Stomach (tissue), 9 donors: ENCODE measurements around the gene UTP20. TPM values are rescaled to one million over a fixed set of nuclear protein-coding genes. Genes with fewer than 3 reads are reported as not detected.

ENCODE experiments used
- DNase-seq, 2 donors: peaks; one replicate each; pipeline versions ENCODE4 v3.0.0 to v3.0.0-alpha.2; 2013 to 2019
- H3K27ac ChIP-seq, 5 donors: fragments of 200-600 bp in 4 of 5; sonication (generic) in 4 of 5; one replicate each; pipeline ENCODE4 v1.5.1; 2013 to 2019; ENCODE audit warnings: mild to moderate bottlenecking in 1 of 5, moderate library complexity in 1 of 5
- H3K27me3 ChIP-seq, 3 donors: fragments of 200-600 bp; sonication (generic); one replicate each; pipeline ENCODE4 v1.5.1; 2017 to 2019; ENCODE audit warnings: mixed run types in 1 of 3
- H3K36me3 ChIP-seq, 4 donors: fragments of 200-600 bp; sonication (generic); 1 replicate in 3 of 4; 2 replicates in 1 of 4; pipeline ENCODE4 v1.5.1; 2016 to 2019
- H3K4me1 ChIP-seq, 4 donors: fragments of 200-600 bp; sonication (generic); one replicate each; pipeline ENCODE4 v1.5.1; 2016 to 2019
- H3K4me3 ChIP-seq, 4 donors: fragments of 200-600 bp; sonication (generic) in 3 of 4; one replicate each; pipeline ENCODE4 v1.5.1; 2016 to 2019; ENCODE audit warnings: mild to moderate bottlenecking in 1 of 4
- H3K9me3 ChIP-seq, 4 donors: fragments of 200-600 bp; sonication (generic); one replicate each; pipeline ENCODE4 v1.5.1; 2016 to 2019
- EP300 ChIP-seq: sonication (generic); formaldehyde crosslinking; IDR thresholded peaks from one replicate; pipeline ENCODE4 v1.6.1; 2017; ENCODE audit warnings: antibody characterized with exemption
- POLR2A ChIP-seq, 4 donors: fragments of 450-650 bp; IDR thresholded peaks; one replicate each; pipeline ENCODE4 v1.6.1; 2016; ENCODE audit warnings: antibody characterized with exemption in 4 of 4, control low read depth in 2 of 4, mild to moderate bottlenecking in 1 of 4, moderate library complexity in 1 of 4
- POLR2AphosphoS5 ChIP-seq, 3 donors: sonication (generic); formaldehyde crosslinking; IDR thresholded peaks; one replicate each; pipeline ENCODE4 v1.6.1; 2016; ENCODE audit warnings: antibody characterized with exemption in 3 of 3
- WGBS, 5 donors: extraction: QIAGEN DNeasy Blood & Tissue Kit in 3 of 5; methylation state at CpG; one replicate each; pipeline versions ENCODE4 v1.1.5 to v1.1.7; 2013 to 2018; 5-methylcytosine and 5-hydroxymethylcytosine counted together
- intact Hi-C: fragments of 100-400 bp; cut with DNase I; formaldehyde crosslinking; loops from one replicate; pipeline ENCODE4 v1.15.1; 2023; ENCODE audit warnings: low total_unique reads
- polyA plus RNA-seq, 3 donors: library from polyadenylated mRNA; stranded (reverse); fragments of 200-250 nt; gene quantifications; one replicate each; pipeline ENCODE4 v1.2.3, GENCODE V29; 2013
- small RNA-seq, 4 donors: library from RNA; depleted of rRNA; stranded (forward); fragments of <200 nt; gene quantifications; one replicate each; pipeline ENCODE3, GENCODE V24; 2016
- total RNA-seq, 5 donors: library from RNA; depleted of rRNA; stranded (reverse); fragments of >200 nt; gene quantifications; one replicate each; pipeline versions ENCODE4 v1.1.0 to v1.2.3, GENCODE V29; 2014 to 2016
- TF ChIP-seq, protein P1 (sequence below), 7 experiments: fragments of 450-650 bp in 4 of 7; fragments of 200-600 bp in 3 of 7; sonication (generic) in 3 of 7; IDR thresholded peaks; one replicate each; pipeline ENCODE4 v1.5.1; 2016 to 2019; ENCODE audit warnings: antibody characterized with exemption in 7 of 7, control low read depth in 2 of 7, mild to moderate bottlenecking in 1 of 7
- donor health status: healthy with polysubstance abuse.
- donor health status: Bipolar disorder and iron deficiency.
- donor health status: healthy.

The UTP20 gene
- total and polyA plus RNA-seq, 8 donors: 1.4 to 23.2 (median 4.8) TPM

DNA sequence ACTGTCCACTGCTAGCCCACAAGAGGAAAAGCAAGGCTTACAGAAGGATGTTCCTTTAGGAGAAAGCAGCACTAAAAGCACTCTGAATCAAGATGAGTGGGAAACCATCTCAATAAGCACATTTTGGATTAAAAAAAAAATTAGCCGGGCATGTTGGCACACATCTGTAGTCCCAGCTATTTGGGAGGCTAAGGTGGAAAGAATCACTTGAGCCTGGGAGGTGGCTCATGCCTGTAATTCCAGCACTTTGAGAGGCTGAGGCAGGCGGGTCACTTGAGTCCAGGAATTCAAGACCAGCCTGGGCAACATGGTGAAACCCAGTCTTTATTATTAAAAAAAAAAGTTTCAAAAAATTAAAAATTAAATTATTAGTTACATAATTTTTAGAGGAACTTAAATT is 144.7 kb downstream of the UTP20 start:
- no peaks in the 10 kb centered on the region for H3K27me3 ChIP-seq
- no peaks in the 10 kb centered on the region for H3K9me3 ChIP-seq
- TF ChIP-seq POLR2A (IDR thresholded peaks at IDR 0.05) (no peak), POLR2AphosphoS5 (IDR thresholded peaks at IDR 0.05) (no peak), EP300 (no peak)
- TF ChIP-seq, protein P1, sequence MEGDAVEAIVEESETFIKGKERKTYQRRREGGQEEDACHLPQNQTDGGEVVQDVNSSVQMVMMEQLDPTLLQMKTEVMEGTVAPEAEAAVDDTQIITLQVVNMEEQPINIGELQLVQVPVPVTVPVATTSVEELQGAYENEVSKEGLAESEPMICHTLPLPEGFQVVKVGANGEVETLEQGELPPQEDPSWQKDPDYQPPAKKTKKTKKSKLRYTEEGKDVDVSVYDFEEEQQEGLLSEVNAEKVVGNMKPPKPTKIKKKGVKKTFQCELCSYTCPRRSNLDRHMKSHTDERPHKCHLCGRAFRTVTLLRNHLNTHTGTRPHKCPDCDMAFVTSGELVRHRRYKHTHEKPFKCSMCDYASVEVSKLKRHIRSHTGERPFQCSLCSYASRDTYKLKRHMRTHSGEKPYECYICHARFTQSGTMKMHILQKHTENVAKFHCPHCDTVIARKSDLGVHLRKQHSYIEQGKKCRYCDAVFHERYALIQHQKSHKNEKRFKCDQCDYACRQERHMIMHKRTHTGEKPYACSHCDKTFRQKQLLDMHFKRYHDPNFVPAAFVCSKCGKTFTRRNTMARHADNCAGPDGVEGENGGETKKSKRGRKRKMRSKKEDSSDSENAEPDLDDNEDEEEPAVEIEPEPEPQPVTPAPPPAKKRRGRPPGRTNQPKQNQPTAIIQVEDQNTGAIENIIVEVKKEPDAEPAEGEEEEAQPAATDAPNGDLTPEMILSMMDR (IDR thresholded peaks at IDR 0.05): no peak
- H3K4me3 ChIP-seq: no peak overlapping the region
- H3K36me3 ChIP-seq: no peaks in the 10 kb centered on the region
- no peak for DNase-seq
- no peak overlapping the region for H3K27ac ChIP-seq
- intact Hi-C loops: no loop called here
- H3K4me1 ChIP-seq: no peaks in the 10 kb centered on the region
- 69 to 94% (median 87%) methylated on average over 2 of the region's 2 CpGs for WGBS, 5 donors

GRCh38 chr12:101430456-101430855 is 150.6 kb downstream of the UTP20 start:
- intact Hi-C loops: no loop called here
- H3K36me3 ChIP-seq: no peaks in the 10 kb centered on the region
- no peak overlapping the region for H3K27ac ChIP-seq
- DNase-seq: no peak
- WGBS, 5 donors: 47 to 65% (median 55%) methylated on average over 2 of the region's 2 CpGs
- TF ChIP-seq POLR2AphosphoS5 (IDR thresholded peaks at IDR 0.05) (no peak), POLR2A (IDR thresholded peaks at IDR 0.05) (no peak), EP300 (no peak)
- TF ChIP-seq, protein P1 (IDR thresholded peaks at IDR 0.05): no peak
- H3K4me3 ChIP-seq: no peak overlapping the region
- no peaks in the 10 kb centered on the region for H3K9me3 ChIP-seq
- H3K4me1 ChIP-seq: peaks cover 0 to 6% (median 0%) of the 10 kb centered on the region in 4 donors
- H3K27me3 ChIP-seq: no peaks in the 10 kb centered on the region

- peaks cover 0 to 6% (median 0%) of the 10 kb centered on the region in 4 donors for H3K4me1 ChIP-seq
- intact Hi-C loops: no loop called here
- H3K4me3 ChIP-seq: no peak overlapping the region
- TF ChIP-seq EP300 (no peak), POLR2AphosphoS5 (IDR thresholded peaks at IDR 0.05) (no peak), POLR2A (IDR thresholded peaks at IDR 0.05) (no peak)
- TF ChIP-seq, protein P1 (IDR thresholded peaks at IDR 0.05): no peak
- DNase-seq: peak in 1 of 2 donors; percentile 16
- no peak overlapping the region for H3K27ac ChIP-seq
- no peaks in the 10 kb centered on the region for H3K9me3 ChIP-seq
- no peaks in the 10 kb centered on the region for H3K27me3 ChIP-seq
- H3K36me3 ChIP-seq: no peaks in the 10 kb centered on the region
Observed at GRCh38 chr12:101436136-101436535, 156.2 kb downstream of the UTP20 start.

Small RNA genes within 50 kb of the gene (small RNA-seq; reads per million reads assigned to genes)
- gene RNU6-1068P (0 reads per million in 4 donors), gene RPS27P23 (0 reads per million in 4 donors)

Other genes with a start within 250 kb of the UTP20 start
- under 1 TPM in 2 of 5 donors, not detected in 3; 0.18 to 0.29 TPM for gene SLC5A8, start 69.9 kb upstream of the UTP20 start, total RNA-seq
- gene SLC5A8, start 69.9 kb upstream of the UTP20 start, polyA plus RNA-seq: under 1 TPM in 1 of 3 donors, not detected in 2; 0.03 TPM
- 100 to 1,000 TPM in 1 of 5 donors, 10 to 100 TPM in 3, 1 to 10 TPM in 1; 9.4 to 131 (median 30.3) TPM for gene ARL1, start 127.7 kb downstream of the UTP20 start, total RNA-seq
- gene ARL1, start 127.7 kb downstream of the UTP20 start, polyA plus RNA-seq: 10 to 100 TPM; 23.3 to 33.8 (median 27.4) TPM
- 1 to 10 TPM in 1 of 5 donors, under 1 TPM in 1, not detected in 3; 0.58 to 2.0 TPM for gene SPIC, start 195.2 kb downstream of the UTP20 start, total RNA-seq
- under 1 TPM in 1 of 3 donors, not detected in 2; 0.18 TPM for gene SPIC, start 195.2 kb downstream of the UTP20 start, polyA plus RNA-seq